ENCODE data around the gene CDK5.

- peak; percentile 20 to 93 (median 83) for TF ChIP-seq CTCF (IDR thresholded peaks at IDR 0.05 in 8 of 11, conservative IDR thresholded peaks at IDR 0.05 in 3 of 11)
- peak; percentile 68 to 86 (median 84) for TF ChIP-seq POLR2AphosphoS5 (IDR thresholded peaks at IDR 0.05)
Measured at GRCh38 chr7:151008511-151009323, 49.0 kb downstream of the CDK5 start.

Data from spleen (tissue), 7 donors.